Measurements from ENCODE around the gene NCKAP5L. TPM values are rescaled to one million over a fixed set of nuclear protein-coding genes. Genes with fewer than 3 reads are reported as not detected.

Gene NCKAP5L
- total and polyA plus RNA-seq, 9 of the 15 experiments (the other 6 are each of a cell fraction or from before 2014, with no cell fraction given) = 0.01 to 14.4 (median 3.7) TPM

DNA sequence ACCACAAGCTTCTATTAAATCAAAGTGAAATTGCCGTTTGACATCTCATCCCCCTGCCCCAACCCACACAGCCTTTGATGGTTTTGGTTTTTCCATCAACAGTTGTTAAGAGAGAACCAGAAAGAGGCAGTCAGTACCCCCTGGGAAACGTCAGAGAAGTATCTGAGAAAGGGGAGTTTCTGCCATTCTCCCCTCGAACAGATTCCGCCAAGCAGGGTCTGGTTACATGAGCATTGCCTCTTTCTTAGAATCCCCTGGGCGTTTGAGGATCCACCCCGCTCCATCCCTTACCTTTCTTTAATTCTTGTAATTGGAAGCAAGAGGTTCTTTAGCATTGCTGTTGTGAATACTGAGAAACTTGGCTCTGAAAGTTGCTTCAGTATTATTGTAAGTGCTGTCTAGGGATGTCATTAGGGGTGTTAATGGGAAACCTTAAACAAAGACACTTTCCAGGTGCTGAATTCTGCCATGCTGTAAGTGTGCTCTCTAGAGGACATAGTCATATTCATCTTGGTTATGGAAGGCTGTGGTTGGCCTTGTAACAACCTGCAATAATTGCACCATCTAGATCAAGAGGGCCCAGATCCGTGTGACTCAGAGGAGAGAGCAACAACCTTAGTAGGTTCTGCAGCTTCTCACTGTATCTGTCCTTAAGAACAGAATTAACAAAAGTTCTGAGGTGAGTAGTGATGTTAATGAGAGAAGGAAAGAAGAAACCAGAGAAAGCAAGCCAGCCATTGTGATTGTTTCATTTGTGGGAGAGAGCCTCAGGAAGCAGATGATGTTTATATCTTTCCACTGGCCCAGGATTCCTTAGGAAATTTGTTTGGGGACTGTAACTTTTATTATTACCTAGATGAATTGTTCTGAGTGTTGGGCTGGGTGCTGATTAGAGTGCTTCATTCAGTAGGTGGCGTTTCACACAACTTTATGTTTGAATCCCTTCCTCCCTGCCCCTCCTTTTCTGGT is 77.9 kb downstream of the NCKAP5L start (continued):
- TF ChIP-seq, protein P1, sequence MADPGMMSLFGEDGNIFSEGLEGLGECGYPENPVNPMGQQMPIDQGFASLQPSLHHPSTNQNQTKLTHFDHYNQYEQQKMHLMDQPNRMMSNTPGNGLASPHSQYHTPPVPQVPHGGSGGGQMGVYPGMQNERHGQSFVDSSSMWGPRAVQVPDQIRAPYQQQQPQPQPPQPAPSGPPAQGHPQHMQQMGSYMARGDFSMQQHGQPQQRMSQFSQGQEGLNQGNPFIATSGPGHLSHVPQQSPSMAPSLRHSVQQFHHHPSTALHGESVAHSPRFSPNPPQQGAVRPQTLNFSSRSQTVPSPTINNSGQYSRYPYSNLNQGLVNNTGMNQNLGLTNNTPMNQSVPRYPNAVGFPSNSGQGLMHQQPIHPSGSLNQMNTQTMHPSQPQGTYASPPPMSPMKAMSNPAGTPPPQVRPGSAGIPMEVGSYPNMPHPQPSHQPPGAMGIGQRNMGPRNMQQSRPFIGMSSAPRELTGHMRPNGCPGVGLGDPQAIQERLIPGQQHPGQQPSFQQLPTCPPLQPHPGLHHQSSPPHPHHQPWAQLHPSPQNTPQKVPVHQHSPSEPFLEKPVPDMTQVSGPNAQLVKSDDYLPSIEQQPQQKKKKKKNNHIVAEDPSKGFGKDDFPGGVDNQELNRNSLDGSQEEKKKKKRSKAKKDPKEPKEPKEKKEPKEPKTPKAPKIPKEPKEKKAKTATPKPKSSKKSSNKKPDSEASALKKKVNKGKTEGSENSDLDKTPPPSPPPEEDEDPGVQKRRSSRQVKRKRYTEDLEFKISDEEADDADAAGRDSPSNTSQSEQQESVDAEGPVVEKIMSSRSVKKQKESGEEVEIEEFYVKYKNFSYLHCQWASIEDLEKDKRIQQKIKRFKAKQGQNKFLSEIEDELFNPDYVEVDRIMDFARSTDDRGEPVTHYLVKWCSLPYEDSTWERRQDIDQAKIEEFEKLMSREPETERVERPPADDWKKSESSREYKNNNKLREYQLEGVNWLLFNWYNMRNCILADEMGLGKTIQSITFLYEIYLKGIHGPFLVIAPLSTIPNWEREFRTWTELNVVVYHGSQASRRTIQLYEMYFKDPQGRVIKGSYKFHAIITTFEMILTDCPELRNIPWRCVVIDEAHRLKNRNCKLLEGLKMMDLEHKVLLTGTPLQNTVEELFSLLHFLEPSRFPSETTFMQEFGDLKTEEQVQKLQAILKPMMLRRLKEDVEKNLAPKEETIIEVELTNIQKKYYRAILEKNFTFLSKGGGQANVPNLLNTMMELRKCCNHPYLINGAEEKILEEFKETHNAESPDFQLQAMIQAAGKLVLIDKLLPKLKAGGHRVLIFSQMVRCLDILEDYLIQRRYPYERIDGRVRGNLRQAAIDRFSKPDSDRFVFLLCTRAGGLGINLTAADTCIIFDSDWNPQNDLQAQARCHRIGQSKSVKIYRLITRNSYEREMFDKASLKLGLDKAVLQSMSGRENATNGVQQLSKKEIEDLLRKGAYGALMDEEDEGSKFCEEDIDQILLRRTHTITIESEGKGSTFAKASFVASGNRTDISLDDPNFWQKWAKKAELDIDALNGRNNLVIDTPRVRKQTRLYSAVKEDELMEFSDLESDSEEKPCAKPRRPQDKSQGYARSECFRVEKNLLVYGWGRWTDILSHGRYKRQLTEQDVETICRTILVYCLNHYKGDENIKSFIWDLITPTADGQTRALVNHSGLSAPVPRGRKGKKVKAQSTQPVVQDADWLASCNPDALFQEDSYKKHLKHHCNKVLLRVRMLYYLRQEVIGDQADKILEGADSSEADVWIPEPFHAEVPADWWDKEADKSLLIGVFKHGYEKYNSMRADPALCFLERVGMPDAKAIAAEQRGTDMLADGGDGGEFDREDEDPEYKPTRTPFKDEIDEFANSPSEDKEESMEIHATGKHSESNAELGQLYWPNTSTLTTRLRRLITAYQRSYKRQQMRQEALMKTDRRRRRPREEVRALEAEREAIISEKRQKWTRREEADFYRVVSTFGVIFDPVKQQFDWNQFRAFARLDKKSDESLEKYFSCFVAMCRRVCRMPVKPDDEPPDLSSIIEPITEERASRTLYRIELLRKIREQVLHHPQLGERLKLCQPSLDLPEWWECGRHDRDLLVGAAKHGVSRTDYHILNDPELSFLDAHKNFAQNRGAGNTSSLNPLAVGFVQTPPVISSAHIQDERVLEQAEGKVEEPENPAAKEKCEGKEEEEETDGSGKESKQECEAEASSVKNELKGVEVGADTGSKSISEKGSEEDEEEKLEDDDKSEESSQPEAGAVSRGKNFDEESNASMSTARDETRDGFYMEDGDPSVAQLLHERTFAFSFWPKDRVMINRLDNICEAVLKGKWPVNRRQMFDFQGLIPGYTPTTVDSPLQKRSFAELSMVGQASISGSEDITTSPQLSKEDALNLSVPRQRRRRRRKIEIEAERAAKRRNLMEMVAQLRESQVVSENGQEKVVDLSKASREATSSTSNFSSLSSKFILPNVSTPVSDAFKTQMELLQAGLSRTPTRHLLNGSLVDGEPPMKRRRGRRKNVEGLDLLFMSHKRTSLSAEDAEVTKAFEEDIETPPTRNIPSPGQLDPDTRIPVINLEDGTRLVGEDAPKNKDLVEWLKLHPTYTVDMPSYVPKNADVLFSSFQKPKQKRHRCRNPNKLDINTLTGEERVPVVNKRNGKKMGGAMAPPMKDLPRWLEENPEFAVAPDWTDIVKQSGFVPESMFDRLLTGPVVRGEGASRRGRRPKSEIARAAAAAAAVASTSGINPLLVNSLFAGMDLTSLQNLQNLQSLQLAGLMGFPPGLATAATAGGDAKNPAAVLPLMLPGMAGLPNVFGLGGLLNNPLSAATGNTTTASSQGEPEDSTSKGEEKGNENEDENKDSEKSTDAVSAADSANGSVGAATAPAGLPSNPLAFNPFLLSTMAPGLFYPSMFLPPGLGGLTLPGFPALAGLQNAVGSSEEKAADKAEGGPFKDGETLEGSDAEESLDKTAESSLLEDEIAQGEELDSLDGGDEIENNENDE (IDR thresholded peaks at IDR 0.05; ENCODE audit: low read depth, low read length) = no peak
- TF ChIP-seq ZKSCAN1 (IDR thresholded peaks at IDR 0.05; ENCODE audit: low read depth, low read length) (no peak), BCOR (IDR thresholded peaks at IDR 0.05) (no peak)
- TF ChIP-seq, protein P2, sequence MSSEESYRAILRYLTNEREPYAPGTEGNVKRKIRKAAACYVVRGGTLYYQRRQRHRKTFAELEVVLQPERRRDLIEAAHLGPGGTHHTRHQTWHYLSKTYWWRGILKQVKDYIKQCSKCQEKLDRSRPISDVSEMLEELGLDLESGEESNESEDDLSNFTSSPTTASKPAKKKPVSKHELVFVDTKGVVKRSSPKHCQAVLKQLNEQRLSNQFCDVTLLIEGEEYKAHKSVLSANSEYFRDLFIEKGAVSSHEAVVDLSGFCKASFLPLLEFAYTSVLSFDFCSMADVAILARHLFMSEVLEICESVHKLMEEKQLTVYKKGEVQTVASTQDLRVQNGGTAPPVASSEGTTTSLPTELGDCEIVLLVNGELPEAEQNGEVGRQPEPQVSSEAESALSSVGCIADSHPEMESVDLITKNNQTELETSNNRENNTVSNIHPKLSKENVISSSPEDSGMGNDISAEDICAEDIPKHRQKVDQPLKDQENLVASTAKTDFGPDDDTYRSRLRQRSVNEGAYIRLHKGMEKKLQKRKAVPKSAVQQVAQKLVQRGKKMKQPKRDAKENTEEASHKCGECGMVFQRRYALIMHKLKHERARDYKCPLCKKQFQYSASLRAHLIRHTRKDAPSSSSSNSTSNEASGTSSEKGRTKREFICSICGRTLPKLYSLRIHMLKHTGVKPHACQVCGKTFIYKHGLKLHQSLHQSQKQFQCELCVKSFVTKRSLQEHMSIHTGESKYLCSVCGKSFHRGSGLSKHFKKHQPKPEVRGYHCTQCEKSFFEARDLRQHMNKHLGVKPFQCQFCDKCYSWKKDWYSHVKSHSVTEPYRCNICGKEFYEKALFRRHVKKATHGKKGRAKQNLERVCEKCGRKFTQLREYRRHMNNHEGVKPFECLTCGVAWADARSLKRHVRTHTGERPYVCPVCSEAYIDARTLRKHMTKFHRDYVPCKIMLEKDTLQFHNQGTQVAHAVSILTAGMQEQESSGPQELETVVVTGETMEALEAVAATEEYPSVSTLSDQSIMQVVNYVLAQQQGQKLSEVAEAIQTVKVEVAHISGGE (CRISPR knock-in tag; IDR thresholded peaks at IDR 0.05) = no peak
- TF ChIP-seq, protein P3, sequence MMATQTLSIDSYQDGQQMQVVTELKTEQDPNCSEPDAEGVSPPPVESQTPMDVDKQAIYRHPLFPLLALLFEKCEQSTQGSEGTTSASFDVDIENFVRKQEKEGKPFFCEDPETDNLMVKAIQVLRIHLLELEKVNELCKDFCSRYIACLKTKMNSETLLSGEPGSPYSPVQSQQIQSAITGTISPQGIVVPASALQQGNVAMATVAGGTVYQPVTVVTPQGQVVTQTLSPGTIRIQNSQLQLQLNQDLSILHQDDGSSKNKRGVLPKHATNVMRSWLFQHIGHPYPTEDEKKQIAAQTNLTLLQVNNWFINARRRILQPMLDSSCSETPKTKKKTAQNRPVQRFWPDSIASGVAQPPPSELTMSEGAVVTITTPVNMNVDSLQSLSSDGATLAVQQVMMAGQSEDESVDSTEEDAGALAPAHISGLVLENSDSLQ (IDR thresholded peaks at IDR 0.05) = no peak
- TF ChIP-seq, protein P4, sequence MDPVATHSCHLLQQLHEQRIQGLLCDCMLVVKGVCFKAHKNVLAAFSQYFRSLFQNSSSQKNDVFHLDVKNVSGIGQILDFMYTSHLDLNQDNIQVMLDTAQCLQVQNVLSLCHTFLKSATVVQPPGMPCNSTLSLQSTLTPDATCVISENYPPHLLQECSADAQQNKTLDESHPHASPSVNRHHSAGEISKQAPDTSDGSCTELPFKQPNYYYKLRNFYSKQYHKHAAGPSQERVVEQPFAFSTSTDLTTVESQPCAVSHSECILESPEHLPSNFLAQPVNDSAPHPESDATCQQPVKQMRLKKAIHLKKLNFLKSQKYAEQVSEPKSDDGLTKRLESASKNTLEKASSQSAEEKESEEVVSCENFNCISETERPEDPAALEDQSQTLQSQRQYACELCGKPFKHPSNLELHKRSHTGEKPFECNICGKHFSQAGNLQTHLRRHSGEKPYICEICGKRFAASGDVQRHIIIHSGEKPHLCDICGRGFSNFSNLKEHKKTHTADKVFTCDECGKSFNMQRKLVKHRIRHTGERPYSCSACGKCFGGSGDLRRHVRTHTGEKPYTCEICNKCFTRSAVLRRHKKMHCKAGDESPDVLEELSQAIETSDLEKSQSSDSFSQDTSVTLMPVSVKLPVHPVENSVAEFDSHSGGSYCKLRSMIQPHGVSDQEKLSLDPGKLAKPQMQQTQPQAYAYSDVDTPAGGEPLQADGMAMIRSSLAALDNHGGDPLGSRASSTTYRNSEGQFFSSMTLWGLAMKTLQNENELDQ (CRISPR knock-in tag; IDR thresholded peaks at IDR 0.05; ENCODE audit: borderline replicate concordance) = no peak

Data from K562 (cell line).